Smooth muscle cell (in vitro differentiated cells): ENCODE measurements around the gene ENPP1. TPM values are rescaled to one million over a fixed set of nuclear protein-coding genes. Genes with fewer than 3 reads are reported as not detected.

Source experiments
- DNase-seq: peaks from one replicate; lab custom pipeline; 2025; ENCODE audit not compliant: unreplicated experiment; lab: John Stamatoyannopoulos, UW
- H2AFZ ChIP-seq: fragments of 200-600 bp; sonication (generic); 2 replicates; pipeline ENCODE4 v1.6.0; 2016; ENCODE audit warnings: antibody characterized with exemption, low read depth, mild to moderate bottlenecking
- H3F3A ChIP-seq: fragments of 200-600 bp; sonication (generic); 2 replicates; pipeline ENCODE4 v1.6.0; 2017; ENCODE audit warnings: antibody characterized with exemption, low read depth
- H3K27ac ChIP-seq: fragments of 200-600 bp; sonication (generic); 2 replicates; pipeline ENCODE4 v1.5.1; 2016; ENCODE audit warnings: low read depth, mild to moderate bottlenecking
- H3K27me3 ChIP-seq: fragments of 200-600 bp; sonication (generic); 2 replicates; pipeline ENCODE4 v1.6.1; 2016; ENCODE audit warnings: low read depth, mild to moderate bottlenecking
- H3K36me3 ChIP-seq: fragments of 200-600 bp; sonication (generic); 2 replicates; pipeline ENCODE4 v1.5.1; 2016; ENCODE audit warnings: low read depth
- H3K4me1 ChIP-seq: fragments of 200-600 bp; sonication (generic); 2 replicates; pipeline ENCODE4 v1.5.1; 2016; ENCODE audit warnings: low read depth
- H3K4me2 ChIP-seq: fragments of 200-600 bp; sonication (generic); 2 replicates; pipeline ENCODE4 v1.6.0; 2016; ENCODE audit warnings: mild to moderate bottlenecking
- H3K4me3 ChIP-seq: fragments of 200-600 bp; sonication (generic); 2 replicates; pipeline ENCODE4 v1.5.1; 2016; ENCODE audit warnings: mild to moderate bottlenecking
- H3K79me2 ChIP-seq: fragments of 200-600 bp; sonication (generic); 2 replicates; pipeline ENCODE4 v1.6.0; 2016; ENCODE audit warnings: low read depth, mild to moderate bottlenecking
- H3K9ac ChIP-seq: fragments of 200-600 bp; sonication (generic); 2 replicates; pipeline ENCODE4 v1.6.0; 2016; ENCODE audit warnings: low read depth
- H3K9me3 ChIP-seq: fragments of 200-600 bp; sonication (generic); replicated peaks from 2 replicates; pipeline ENCODE4 v1.5.1; 2016; ENCODE audit warnings: low read depth
- H4K20me1 ChIP-seq: fragments of 200-600 bp; sonication (generic); 2 replicates; pipeline ENCODE4 v1.6.0; 2016; ENCODE audit warnings: low read depth
- CTCF ChIP-seq: fragments of 200-600 bp; sonication (generic); IDR thresholded peaks from 2 replicates; pipeline ENCODE4 v1.5.1; 2017; ENCODE audit warnings: borderline replicate concordance, mild to moderate bottlenecking, antibody characterized with exemption; ENCODE audit not compliant: insufficient read depth, poor library complexity, severe bottlenecking
- WGBS: methylation state at CpG from one replicate; pipeline ENCODE4 v1.1.7; 2016; ENCODE audit warnings: low lambda C conversion rate; 5-methylcytosine and 5-hydroxymethylcytosine counted together
- polyA plus RNA-seq: library from polyadenylated mRNA; unstranded; fragments of >200 nt; fragmentation: Nextera tagmentation; extraction: Ambion mirVana; gene quantifications from 2 replicates; pipeline ENCODE4 v1.2.1, GENCODE V29; 2016
- total RNA-seq: library from RNA; depleted of rRNA; stranded (reverse); fragments of >200 nt; gene quantifications from 2 replicates; pipeline ENCODE4 v1.2.3, GENCODE V29; 2014

ENPP1 gene
- total and polyA plus RNA-seq, 2 experiments from 2014 or later: 329 to 433 TPM

GRCh38 chr6:131931063-131931750, 123.4 kb downstream of the ENPP1 start:
- no peak overlapping the region for H3K4me3 ChIP-seq
- 28% methylated on average over 2 of the region's 2 CpGs for WGBS
- H3F3A ChIP-seq: peaks cover 12% of the 10 kb centered on the region
- H2AFZ ChIP-seq: no peak overlapping the region
- no peaks in the 10 kb centered on the region for H4K20me1 ChIP-seq
- no peaks in the 10 kb centered on the region for H3K79me2 ChIP-seq
- TF ChIP-seq CTCF: no peak
- H3K4me1 ChIP-seq: no peaks in the 10 kb centered on the region
- H3K36me3 ChIP-seq: no peaks in the 10 kb centered on the region
- no peaks in the 10 kb centered on the region for H3K9me3 ChIP-seq
- peak overlapping the region; percentile 21 for H3K27ac ChIP-seq
- H3K27me3 ChIP-seq: no peaks in the 10 kb centered on the region
- no peak for DNase-seq
- H3K9ac ChIP-seq: no peak overlapping the region
- H3K4me2 ChIP-seq: peak overlapping the region; percentile 45

- Histone ChIP-seq H3K9ac (no peak overlapping the region), H2AFZ (no peak overlapping the region), H3F3A (peaks cover 8% of the 10 kb centered on the region), H3K27me3 (no peaks in the 10 kb centered on the region), H3K9me3 (no peaks in the 10 kb centered on the region), H3K36me3 (no peaks in the 10 kb centered on the region), H3K4me1 (no peaks in the 10 kb centered on the region), H4K20me1 (no peaks in the 10 kb centered on the region), H3K4me3 (no peak overlapping the region), H3K4me2 (no peak overlapping the region), H3K79me2 (no peaks in the 10 kb centered on the region), H3K27ac (no peak overlapping the region)
- TF ChIP-seq CTCF: no peak
- 83% methylated on average over 4 of the region's 4 CpGs for WGBS
- DNase-seq: no peak
Observed at GRCh38 chr6:131936156-131936555, 128.3 kb downstream of the ENPP1 start.

- no peak overlapping the region for H3K27ac ChIP-seq
- peaks cover under 1% of the 10 kb centered on the region for H3F3A ChIP-seq
- H3K36me3 ChIP-seq: no peaks in the 10 kb centered on the region
- TF ChIP-seq CTCF: no peak
- H3K4me1 ChIP-seq: no peaks in the 10 kb centered on the region
- H3K4me3 ChIP-seq: no peak overlapping the region
- DNase-seq: no peak
- no peak overlapping the region for H3K9ac ChIP-seq
- no peaks in the 10 kb centered on the region for H3K79me2 ChIP-seq
- H2AFZ ChIP-seq: no peak overlapping the region
- no peaks in the 10 kb centered on the region for H3K27me3 ChIP-seq
- H4K20me1 ChIP-seq: no peaks in the 10 kb centered on the region
- 65% methylated on average over 2 of the region's 2 CpGs for WGBS
- H3K4me2 ChIP-seq: no peak overlapping the region
- no peaks in the 10 kb centered on the region for H3K9me3 ChIP-seq
Observed at GRCh38 chr6:131937226-131937625, 129.4 kb downstream of the ENPP1 start.
